ENCODE data around the gene MINDY4B. TPM values are rescaled to one million over a fixed set of nuclear protein-coding genes. Genes with fewer than 3 reads are reported as not detected.

MINDY4B gene
- total and polyA plus RNA-seq, 4 donors = not detected

DNA sequence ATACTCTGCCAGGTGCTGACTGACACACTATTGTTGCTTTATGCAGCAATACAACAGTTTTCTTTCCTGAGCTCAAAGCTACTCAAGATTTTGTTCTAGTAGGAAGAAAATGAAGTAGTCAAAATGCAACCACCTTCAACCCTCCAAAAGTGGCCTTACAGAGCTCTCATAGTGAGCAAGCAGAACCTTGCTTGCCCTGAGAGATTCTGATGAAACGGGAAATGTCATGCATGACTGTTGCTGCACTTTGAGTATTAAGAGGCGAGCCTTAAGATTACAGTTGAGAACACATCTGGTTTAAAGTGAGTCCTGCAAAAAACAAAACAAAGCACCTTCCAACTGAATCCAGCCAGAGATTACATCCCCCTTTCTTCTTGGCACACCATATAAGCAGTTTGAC, 29.7 kb downstream of the MINDY4B start:
- WGBS = 90% methylated on average over 2 of the region's 2 CpGs
- no peak overlapping the region for H3K9ac ChIP-seq (ENCODE audit: low read depth in 1 of 2, low read length in 2 of 2)
- no peak for TF ChIP-seq YY1 (IDR thresholded peaks at IDR 0.05)
- no peak for TF ChIP-seq ATF3 (IDR thresholded peaks at IDR 0.05)
- TF ChIP-seq, protein P1, sequence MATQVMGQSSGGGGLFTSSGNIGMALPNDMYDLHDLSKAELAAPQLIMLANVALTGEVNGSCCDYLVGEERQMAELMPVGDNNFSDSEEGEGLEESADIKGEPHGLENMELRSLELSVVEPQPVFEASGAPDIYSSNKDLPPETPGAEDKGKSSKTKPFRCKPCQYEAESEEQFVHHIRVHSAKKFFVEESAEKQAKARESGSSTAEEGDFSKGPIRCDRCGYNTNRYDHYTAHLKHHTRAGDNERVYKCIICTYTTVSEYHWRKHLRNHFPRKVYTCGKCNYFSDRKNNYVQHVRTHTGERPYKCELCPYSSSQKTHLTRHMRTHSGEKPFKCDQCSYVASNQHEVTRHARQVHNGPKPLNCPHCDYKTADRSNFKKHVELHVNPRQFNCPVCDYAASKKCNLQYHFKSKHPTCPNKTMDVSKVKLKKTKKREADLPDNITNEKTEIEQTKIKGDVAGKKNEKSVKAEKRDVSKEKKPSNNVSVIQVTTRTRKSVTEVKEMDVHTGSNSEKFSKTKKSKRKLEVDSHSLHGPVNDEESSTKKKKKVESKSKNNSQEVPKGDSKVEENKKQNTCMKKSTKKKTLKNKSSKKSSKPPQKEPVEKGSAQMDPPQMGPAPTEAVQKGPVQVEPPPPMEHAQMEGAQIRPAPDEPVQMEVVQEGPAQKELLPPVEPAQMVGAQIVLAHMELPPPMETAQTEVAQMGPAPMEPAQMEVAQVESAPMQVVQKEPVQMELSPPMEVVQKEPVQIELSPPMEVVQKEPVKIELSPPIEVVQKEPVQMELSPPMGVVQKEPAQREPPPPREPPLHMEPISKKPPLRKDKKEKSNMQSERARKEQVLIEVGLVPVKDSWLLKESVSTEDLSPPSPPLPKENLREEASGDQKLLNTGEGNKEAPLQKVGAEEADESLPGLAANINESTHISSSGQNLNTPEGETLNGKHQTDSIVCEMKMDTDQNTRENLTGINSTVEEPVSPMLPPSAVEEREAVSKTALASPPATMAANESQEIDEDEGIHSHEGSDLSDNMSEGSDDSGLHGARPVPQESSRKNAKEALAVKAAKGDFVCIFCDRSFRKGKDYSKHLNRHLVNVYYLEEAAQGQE (IDR thresholded peaks at IDR 0.05) = no peak
- TF ChIP-seq RAD21 (IDR thresholded peaks at IDR 0.05) = no peak
- TF ChIP-seq HNF4G (IDR thresholded peaks at IDR 0.05) = no peak
- TF ChIP-seq GABPA (IDR thresholded peaks at IDR 0.05 in 1 of 2, conservative IDR thresholded peaks at IDR 0.05 in 1 of 2) = no peak
- TF ChIP-seq FOXA2 (IDR thresholded peaks at IDR 0.05) = no peak
- no peak for TF ChIP-seq TAF1 (conservative IDR thresholded peaks at IDR 0.05)
- H3K36me3 ChIP-seq (ENCODE audit: control insufficient read depth in 4 of 4, insufficient read depth in 3 of 4, low read depth in 1 of 4, low read length in 3 of 4) = no peaks in the 10 kb centered on the region
- H3K4me1 ChIP-seq (ENCODE audit: control insufficient read depth in 4 of 4, insufficient read depth in 4 of 4, low read length in 3 of 4) = no peaks in the 10 kb centered on the region
- no peaks in the 10 kb centered on the region for H3K9me3 ChIP-seq (ENCODE audit: control insufficient read depth in 4 of 4, low read length in 3 of 4)
- no peaks in the 10 kb centered on the region for H3K27me3 ChIP-seq (ENCODE audit: control insufficient read depth in 4 of 4, insufficient read depth in 4 of 4, low read length in 3 of 4)
- no peak overlapping the region for H3K4me3 ChIP-seq (ENCODE audit: low read depth in 1 of 3, low read length in 3 of 3)
- H3K27ac ChIP-seq (ENCODE audit: low read depth in 1 of 2, low read length in 2 of 2) = no peak overlapping the region
- DNase-seq (ENCODE audit: low spot score) = no peak

- Histone ChIP-seq H3K9me3 (ENCODE audit: control insufficient read depth in 4 of 4, low read length in 3 of 4) (no peaks in the 10 kb centered on the region), H3K4me3 (ENCODE audit: low read depth in 1 of 3, low read length in 3 of 3) (no peak overlapping the region), H3K27me3 (ENCODE audit: control insufficient read depth in 4 of 4, insufficient read depth in 4 of 4, low read length in 3 of 4) (no peaks in the 10 kb centered on the region), H3K9ac (ENCODE audit: low read depth in 1 of 2, low read length in 2 of 2) (no peak overlapping the region), H3K36me3 (ENCODE audit: control insufficient read depth in 4 of 4, insufficient read depth in 3 of 4, low read depth in 1 of 4, low read length in 3 of 4) (no peaks in the 10 kb centered on the region), H3K27ac (ENCODE audit: low read depth in 1 of 2, low read length in 2 of 2) (no peak overlapping the region), H3K4me1 (ENCODE audit: control insufficient read depth in 4 of 4, insufficient read depth in 4 of 4, low read length in 3 of 4) (no peaks in the 10 kb centered on the region)
- WGBS = 93% methylated on average over 1 of the region's 1 CpG
- TF ChIP-seq HNF4G (IDR thresholded peaks at IDR 0.05) (no peak), TAF1 (conservative IDR thresholded peaks at IDR 0.05) (no peak), RXRA (IDR thresholded peaks at IDR 0.05) (no peak), SP1 (IDR thresholded peaks at IDR 0.05) (no peak), HNF4A (conservative IDR thresholded peaks at IDR 0.05) (no peak), RAD21 (IDR thresholded peaks at IDR 0.05) (no peak)
- TF ChIP-seq, protein P1 (IDR thresholded peaks at IDR 0.05) = no peak
- DNase-seq (ENCODE audit: low spot score) = no peak
Observed at GRCh38 chr3:150874666-150875219, 30.5 kb downstream of the MINDY4B start.
